CD4-positive, alpha-beta T cell treated with Interleukin-6 at 100 ng/mL for 8 hours (primary cell): ENCODE data around the gene LDLR.
A peak's percentile ranks its signal among the peaks of the same experiment; 100 is the strongest.
"Not testable (repeated sequence)": the region's sequence is repeated elsewhere in the genome, so short reads cannot be mapped to it uniquely, and the experiment has no call there.

Experiments
- DNase-seq: peaks from one replicate; pipeline ENCODE4 v3.0.0-alpha.2; 2020; ENCODE audit warnings: mixed read lengths, low spot score

Gene LDLR

DNA sequence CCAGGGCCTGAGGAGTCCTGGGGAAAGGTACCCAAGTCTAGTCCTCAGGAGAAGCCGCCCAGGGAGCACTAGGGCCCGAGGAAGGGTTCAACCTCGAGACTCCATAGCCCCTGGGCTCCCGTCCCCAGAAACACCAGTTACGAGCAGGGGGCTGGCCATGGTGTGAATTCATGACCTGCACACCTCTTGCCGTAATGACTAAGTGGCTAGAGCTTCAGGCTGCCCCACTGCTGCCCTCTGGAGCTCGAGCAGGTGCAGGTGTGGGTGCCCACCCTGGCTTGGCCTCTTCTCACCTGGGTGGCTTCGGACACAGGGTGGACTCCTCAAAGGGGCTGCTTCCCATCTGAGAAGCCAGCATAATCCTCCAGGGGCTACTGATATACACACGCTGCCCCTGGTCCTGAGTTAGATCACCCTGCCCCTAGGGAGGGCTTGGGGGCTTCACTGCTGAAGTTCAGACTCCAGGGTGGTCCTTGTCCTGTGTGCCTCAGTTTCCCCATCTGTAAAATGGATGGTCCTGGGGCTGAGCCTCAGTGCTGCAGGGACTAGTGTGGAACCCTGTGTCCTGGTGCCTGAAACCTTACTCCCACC is 52.8 kb downstream of the LDLR start:
- DNase-seq, result no peak

DNA sequence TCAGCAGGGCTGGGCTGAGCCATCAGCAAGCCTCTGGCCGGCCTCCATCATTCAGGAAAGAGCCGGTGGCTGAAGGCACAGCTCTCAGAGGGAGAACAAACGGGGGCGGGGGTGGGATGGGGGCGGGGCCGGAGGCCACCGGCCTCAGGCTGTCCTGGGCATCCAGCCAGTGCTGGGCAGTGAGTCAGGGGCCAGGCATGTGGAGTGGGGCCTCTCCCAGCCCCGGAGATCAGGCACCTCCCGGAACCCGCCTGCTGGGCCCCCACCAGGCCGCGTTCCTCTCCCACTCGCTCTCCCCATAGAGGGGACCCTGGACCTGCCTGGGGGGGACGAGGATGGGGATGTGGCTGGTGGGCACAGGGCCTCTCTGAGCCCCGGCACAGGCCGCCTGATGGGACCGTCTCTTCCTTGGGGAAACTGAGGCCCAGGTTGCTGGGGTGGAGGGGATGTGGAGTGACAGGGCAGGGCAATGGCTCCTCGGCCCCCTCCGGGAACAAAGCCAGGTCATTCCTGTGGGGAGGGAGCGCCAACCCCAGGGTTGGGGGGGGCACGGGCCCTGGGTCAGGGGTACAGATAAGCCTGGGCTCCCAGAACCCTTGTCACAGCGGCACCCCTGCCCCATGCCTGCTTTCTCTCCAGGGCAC is 53.4 kb downstream of the LDLR start:
- no peak for DNase-seq

DNA sequence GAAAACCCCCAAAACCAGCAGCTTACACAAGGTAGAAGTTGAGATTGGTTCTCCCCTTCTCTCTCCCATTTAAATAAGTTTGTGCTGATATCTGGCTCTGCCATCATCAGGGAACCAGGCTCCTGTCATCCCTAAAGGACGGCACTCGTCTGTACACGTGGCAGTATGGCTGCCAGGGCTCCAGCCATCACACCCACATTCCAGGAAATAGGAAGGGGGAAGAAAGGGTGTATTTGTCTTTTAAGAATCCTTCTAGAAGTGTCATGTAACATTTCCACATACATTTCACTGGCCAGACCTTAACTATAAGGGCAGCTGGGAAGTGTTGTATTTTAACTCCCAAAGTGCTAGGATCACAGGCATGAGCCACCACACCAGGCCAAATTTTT is 56.3 kb downstream of the LDLR start:
- DNase-seq, result no peak

DNA sequence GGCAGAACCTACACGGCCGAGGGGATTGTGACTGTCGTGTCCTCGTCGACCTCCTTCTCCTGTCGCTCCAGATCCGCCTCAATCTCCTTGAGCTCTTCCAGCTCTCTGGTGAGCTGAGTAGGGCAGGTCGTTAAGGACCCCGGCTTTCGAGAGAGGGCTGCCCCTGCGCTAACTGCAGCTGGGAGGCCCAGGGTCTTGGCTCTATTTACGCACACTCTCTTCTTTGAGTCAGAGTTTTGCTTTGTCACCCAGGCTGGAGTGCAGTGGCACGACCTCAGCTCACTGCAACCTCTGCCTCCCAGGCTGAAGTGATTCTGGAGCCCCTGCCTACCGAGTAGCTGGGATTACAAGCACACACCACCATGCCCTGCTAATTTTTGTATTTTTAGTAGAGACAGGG is 58.7 kb downstream of the LDLR start:
- no peak for DNase-seq

DNA sequence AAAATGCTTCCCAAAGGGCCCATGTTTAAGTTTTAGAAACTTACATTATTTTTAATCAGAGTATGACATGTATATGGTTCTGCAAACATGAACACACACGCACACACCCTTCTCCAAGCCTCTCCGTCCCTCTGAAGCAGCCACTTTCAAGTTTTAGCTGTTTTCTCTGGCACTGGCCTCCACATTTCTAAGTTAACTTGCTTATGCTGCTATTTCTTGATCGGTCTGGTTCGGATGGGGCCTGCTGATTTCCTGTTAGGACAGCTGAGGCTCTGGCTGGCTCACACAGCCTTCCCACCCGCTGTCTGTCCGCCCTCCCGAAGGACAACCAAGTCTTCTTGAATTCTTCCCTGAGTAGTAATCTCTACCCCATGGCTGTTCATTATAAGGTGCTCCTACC is 61.9 kb downstream of the LDLR start:
- DNase-seq, result no peak

DNA sequence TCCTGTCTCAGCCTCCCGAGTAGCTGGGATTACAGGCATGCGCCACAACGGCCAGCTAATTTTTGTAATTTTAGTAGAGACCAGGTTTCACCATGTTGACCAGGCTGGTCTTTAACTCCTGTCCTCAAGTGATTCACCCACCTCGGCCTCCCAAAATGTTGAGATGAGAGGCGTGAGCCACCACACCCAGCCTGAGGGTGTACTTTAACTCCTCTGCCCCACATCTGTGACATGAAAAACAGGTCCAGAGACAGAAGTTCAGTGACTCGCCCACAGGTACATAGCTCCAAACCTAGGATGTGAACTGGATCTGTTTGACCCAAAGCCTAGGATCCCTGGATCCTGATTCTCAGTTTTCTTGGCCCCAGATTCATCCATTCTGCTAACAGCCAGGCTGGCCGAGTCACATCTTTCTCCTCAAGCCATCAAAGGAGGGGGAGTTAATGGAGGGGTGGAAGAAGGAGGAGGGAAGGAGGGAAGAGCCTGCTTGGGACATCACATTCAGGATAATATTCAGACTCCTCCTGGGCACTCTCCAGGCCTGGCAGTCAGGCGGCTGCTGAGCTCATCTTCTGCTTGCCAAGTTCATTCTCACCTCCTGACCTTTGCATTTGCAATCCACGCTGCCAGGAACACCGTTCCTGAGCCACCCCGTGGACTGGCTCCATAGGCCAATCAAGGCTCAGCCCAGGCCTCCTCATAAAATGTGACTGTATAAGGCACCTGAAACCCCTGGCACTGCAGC is 63.2 kb downstream of the LDLR start:
- no peak for DNase-seq

DNA sequence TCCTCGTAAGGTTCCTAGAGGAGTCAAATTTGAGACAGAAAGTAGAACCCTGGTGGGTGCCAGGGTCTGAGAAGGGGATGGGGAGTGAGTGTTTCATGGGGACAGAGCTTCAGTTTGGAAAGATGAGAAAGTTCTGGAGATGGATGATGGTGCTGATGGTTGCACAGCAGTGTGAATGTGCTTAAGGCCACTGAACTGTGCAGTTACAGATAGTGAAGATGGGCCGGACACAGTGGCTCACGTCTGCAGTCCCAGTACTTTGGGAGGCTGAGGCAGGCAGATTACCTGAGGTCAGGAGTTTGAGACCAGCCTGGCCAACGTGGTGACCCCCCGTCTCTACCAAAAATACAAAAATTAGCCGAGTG is 65.4 kb downstream of the LDLR start:
- no peak for DNase-seq

DNA sequence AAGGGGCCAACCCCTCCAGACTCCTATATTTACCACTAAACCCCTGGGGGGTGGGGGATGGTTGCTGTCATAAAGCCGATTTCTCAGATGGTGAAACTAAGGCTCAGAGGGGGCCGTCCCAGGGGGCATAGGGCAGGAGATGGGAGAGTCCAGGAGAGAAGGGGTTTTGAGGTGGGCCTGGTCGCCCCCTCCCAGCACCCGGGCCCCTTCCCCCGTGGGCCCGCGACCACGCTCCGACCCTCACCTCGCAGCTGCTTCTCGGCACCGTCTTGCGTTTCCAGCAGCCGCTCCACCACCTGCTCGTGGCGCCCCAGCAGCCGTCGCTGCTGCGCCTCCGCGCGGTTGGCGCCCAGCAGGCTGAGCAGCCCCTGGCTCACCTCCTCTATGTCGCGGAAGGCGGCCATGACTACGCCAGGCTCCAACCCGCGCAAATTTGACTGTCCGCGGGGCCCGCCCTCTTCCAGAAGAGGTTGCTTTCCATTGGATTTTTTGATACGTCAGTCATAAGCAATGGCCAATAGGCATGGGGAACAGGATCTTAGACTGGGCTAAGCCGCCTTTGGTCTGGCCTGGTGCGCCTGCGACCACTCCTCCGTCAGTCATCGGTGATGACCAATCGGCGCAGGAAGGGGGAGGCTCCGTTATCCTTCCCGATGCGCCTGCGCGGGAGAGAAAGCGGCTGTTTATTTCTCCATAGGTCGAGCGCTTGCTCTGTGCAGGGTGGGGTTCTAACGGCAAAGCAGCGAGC is 66.3 kb downstream of the LDLR start, which contains the start of gene SPC24:
SPC24 (minus strand) TSS at position 410 of the 748 bp plus-strand sequence; CDS start at position 404, 6 bp downstream.
- DNase-seq, result peak; percentile 95

DNA sequence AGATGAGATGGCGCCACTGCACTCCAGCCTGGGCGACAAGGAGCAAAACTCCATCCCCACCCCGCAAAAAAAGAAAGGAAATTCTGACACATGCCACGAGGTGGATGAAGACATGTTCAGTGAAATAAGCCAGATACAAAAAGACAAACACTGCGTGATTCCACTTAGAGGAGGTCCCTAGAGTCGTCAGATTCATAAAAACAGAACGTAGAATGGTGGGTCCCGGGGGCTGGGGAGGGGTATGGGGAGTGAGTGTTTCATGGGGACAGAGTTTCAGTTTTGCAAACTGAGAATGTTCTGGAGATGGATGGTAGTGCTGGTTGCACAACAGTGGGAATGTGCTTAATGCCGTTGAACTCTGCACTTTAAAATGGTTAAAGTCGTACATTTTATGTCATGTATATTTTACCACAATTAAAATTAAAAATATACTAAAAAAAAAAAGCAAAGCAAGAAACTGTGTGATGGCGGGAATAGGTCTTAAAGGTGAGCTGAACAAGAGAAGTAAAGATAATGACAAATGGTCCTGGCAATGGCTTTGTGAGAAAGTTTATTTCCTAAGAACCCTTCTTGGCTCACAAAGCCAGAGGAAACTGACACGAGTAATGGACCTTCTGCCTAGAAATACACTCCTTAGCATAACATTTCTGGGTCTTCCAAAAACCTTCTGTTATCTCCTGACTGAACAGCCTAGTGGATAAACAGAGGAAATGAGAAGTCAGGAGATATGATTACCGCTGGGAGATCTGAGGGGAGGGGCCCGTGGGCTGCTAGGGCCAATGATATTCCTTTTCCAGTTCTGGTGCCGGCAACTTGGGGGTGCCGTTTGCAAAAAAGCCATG is 70.6 kb downstream of the LDLR start:
- DNase-seq, result no peak

DNA sequence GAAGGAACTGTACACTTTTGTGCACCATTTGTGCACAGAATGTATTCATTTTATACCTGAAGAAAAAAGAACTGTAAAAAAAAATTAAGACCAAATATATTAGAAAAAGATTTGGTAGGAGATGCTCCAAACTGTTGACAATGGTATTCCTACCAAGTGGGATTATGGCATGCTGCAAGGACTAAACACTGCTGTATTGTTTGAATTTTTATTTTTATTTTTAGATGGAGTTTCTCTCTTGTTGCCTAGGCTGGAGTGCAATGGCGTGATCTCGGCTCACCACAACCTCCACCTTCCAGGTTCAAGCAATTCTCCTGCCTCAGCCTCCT is 71.1 kb downstream of the LDLR start:
- DNase-seq, result not testable (repeated sequence)

DNA sequence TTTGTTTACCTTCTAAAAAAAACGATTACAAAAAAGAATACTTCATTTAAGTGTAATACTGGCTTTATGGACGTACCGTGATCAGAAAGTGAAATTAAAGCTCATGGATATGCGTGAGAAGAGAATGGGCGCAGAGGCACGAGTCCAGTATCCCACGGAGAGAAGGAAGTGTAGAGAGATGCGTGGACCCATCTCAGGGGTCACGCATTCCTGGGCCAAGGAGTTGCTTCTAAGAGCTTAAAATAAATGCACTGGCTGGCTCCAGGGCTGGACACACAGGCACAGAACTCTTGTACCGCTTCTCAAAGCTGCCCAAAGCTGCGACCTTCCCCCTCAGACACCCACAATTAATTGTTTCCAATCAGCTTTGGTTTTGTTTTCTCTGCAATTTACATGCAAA is 75.0 kb downstream of the LDLR start:
- DNase-seq, result no peak

DNA sequence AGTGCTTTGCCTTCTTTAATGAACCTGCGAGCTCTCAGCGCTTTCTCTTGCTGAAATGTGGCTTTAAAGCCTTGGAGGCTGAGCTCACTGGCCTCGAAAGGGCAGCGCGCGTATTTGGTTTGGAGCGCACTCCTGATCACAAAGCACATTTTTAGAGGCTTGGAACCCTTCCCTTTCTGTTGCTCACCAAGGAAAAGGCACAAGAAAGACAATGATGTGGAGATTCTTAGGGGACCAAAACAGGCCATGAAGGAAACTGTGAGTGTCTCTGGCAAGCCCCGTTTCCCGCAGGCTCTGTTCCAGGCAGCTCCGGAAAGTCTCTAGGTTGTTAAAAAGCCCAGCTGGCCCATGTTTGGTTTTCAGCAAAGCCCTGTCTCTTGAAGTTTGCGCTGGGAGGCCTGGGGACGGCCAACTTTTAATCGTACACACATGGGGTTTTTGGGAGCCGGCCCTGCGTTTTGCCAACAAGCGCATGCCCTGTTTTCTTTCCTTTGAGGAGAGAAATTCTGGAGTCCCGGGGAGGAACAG is 75.7 kb downstream of the LDLR start:
- DNase-seq, result no peak

DNA sequence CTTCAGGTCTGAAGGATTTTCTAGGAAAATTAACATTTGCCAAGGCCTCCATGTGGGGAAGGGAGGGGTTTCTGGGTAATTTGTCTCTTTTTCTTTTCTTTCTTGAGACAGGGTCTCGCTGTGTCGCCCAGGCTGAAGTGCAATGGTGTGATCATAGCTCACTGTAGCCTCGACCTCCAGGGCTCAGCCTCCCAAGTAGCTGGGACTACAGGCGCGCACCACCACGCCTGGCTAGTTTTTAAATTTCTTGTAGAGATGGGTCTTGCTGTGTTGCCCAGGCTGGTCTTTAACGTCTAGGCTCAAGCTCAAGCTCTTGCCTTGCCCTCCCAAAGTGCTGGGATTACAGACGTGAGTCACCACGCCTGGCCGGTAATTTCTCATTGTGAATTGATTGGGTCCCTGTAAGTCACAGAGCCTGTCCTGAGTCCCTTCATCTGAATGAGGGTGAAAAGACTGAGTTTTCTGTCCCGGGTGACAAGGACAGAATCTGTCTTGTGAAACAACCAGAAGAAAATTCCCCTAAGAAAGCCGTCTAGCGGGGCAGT is 76.3 kb downstream of the LDLR start:
- DNase-seq, result no peak

DNA sequence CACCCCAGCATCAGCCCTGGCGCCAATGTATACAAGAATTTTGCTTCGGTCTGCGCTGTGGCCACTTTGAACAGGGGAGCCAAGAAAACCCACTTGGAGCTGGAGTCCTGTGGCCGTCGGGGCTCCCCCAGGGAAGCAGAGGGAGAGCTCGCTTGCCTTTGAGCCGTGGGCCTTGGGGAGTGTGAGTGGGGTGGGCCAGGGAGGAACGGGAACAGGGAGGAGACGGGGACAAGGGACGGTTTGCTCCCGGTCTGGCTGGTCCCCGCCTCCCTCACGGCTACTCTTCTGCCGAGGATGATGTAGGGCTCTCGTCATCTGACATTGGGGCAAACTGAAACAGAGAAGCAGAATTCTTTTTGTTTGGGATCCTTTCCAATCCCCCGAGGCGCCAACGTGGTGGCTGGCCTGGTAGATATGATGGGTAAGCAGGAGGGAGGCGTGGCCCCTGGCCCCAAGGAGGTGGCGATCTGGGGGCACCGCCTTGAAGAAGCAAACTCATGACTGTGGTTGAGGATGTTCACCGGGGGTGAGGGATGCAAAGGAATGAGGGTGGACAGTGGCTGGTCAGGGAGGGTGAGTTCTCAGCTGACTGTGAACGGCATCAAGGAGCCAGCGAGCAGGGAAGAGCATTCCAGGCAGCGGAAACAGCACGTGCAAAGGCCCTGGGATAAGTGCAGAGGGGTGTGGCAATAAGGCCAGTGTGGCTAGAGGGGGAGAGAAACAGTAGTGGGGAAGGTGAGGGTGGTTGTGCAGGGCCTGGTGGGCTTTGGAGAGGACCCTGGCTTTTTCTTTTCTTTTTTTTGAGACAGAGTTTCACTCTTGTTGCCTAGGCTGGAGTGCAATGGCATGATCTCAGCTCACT is 77.2 kb downstream of the LDLR start:
- no peak for DNase-seq

DNA sequence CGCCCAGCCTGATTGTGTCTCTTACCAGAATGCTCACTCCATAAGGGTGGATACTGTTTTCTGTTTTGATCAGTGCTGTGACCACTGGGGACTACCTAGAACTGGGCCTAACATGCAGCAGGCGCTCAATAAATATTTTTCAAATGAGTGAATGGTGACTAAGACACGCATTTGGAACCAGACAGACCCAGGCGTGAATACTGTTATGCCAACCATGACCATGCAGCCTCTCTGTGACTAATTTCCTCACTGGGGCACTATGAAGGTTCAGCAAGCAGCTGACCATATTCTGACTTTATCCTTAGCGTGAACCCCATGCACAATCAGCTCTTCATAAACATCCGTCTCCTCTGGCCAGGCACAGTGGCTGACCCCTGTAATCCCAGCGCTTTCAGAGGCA is 79.3 kb downstream of the LDLR start:
- DNase-seq, result no peak

DNA sequence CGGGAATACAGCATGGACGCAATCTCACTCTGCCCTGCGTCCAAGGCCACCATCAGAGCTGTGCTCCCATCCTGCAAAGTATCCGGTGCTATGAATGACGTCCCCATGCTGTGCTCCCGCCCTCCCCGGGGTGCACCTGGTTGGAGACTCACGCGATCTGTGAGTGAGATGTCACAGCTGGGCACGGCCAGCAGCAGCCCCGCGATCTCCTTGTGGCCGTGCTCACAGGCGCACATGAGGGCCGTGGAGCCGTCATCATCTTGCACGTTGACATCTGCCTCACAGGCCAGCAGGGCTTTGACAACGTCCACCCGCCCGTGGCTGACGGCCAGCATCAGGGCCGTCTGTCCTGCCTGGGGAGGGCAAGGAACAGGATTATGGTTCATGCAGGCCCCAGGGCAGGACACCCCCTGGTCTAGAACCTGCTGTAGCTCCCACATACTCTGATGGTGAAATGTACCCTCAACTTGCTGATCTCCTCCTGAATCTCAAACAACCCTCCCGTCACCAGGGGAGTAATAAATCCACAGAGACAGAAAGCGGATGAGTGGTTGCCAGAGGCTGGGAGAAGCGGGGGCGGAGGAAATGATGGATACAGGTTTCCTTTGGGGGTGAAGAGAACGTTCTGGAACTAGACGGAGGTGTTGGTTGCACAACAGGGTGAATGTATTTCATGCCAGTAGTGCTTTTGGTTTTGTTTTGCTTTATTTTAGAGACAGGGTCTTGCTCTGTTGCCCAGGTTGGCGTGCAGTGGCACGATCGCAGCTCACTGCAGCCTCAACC is 80.8 kb downstream of the LDLR start:
- no peak for DNase-seq

DNA sequence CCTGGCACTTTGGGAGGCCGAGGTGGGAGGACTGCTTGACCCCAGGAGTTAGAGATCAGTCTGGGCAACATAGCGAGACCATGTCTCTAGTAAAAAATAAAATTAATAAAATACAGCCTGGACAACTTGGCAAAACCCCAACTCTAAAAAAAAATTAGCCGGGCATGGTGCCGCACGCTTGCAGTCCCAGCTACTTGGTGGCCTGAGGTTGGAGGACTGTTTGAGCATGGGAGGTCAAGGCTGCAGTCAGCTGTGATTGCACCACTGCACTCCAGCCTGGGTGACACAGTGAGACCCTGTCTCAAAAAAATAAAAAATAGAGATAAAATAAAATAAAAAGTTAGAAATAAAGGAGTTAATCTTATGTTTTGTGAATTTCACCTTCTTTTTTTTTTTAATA is 81.9 kb downstream of the LDLR start:
- DNase-seq, result no peak

DNA sequence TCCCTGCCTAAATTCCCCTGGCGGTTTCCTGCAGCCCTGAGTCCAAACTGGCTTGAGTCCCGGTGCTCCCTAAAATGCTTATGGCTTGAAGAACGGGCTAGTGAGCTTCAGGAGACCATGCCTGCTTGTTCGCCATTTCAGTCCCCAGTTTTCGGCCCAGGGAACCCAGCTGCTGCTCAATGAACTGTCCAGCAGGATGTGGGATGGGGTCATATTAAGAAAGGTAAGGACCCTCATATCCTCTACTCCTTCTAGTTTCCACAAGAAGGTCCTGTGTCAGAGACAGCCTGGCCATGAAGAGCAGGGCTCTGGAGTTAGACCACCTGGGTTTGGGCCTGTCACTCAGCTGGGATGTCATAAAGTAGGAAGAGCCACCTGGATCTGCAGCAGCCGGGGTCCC is 83.3 kb downstream of the LDLR start:
- no peak for DNase-seq

DNA sequence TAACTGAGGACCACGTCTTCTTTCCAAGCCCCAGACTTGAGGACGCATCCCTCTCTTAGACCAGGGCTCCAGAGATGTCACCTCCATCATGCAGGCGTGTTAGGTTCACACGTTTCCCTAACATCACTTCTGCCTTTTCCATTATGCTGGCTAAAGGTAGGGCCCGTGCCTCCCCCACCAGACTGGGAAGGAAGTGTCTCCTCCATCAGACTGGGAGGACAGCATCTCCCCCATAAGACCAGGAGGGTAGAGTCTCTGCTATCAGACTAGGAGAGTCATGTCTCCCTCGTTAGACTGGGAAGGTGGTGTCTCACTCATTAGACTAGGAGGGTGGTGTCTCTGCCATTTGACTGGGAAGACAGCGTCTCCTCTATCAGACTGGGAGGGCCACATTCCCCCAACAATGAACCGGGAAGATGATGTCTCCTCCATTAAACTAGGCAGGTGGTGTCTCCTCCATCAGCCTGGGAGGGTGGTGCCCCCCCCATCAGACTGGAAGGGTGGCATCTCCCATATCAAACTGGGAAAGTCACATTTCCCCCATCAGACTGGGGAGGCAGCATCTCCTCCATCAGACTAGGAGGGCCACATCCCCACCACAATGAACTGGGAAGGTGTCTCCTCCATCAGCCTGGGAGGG is 84.4 kb downstream of the LDLR start:
- DNase-seq, result no peak
